OCI-LY1 (cell line): ENCODE measurements around the gene TXLNG.
A peak's percentile ranks its signal among the peaks of the same experiment; 100 is the strongest.

Experiments used
- H2AFZ ChIP-seq: fragments of 200-600 bp; sonication (generic), shearing (Covaris generic); 2 replicates; pipeline ENCODE4 v1.6.0; 2014; ENCODE audit warnings: antibody characterized with exemption, mild to moderate bottlenecking, low read length
- H3F3A ChIP-seq: fragments of 200-600 bp; sonication (generic), shearing (Covaris generic); 2 replicates; pipeline ENCODE4 v1.6.0; 2014; ENCODE audit warnings: mild to moderate bottlenecking, antibody characterized with exemption, low read length, moderate library complexity; ENCODE audit not compliant: insufficient read depth
- H3K27ac ChIP-seq: fragments of 200-600 bp; sonication (generic); 2 replicates; pipeline ENCODE4 v1.5.1; 2014; ENCODE audit warnings: low read length, mixed run types, mild to moderate bottlenecking, low read depth; ENCODE audit not compliant: poor library complexity, severe bottlenecking
- H3K27me3 ChIP-seq: fragments of 200-600 bp; sonication (generic); 2 replicates; pipeline ENCODE4 v1.6.0; 2014; ENCODE audit warnings: antibody characterized with exemption, mild to moderate bottlenecking, low read length, moderate library complexity; ENCODE audit not compliant: insufficient read depth
- H3K36me3 ChIP-seq: fragments of 200-600 bp; sonication (generic); 2 replicates; pipeline ENCODE4 v1.6.1; 2014; ENCODE audit warnings: mild to moderate bottlenecking, antibody characterized with exemption, low read length, moderate library complexity, mixed read lengths; ENCODE audit not compliant: insufficient read depth
- H3K4me1 ChIP-seq: fragments of 200-600 bp; sonication (generic); 2 replicates; pipeline ENCODE4 v1.5.1; 2014; ENCODE audit warnings: mild to moderate bottlenecking, low read length, moderate library complexity; ENCODE audit not compliant: insufficient read depth, severe bottlenecking
- H3K4me2 ChIP-seq: fragments of 200-600 bp; sonication (generic), shearing (Covaris generic); 2 replicates; pipeline ENCODE4 v1.6.1; 2014; ENCODE audit warnings: low read length
- H3K4me3 ChIP-seq: fragments of 200-600 bp; sonication (generic); 2 replicates; pipeline ENCODE4 v1.5.1; 2014; ENCODE audit warnings: low read length, low read depth, mild to moderate bottlenecking, mixed read lengths; ENCODE audit not compliant: poor library complexity, severe bottlenecking
- H3K79me2 ChIP-seq: fragments of 200-600 bp; shearing (Covaris generic); 2 replicates; pipeline ENCODE4 v1.6.1; 2016; ENCODE audit warnings: mixed run types, low read length, mixed read lengths; ENCODE audit not compliant: insufficient read depth
- H3K9ac ChIP-seq: fragments of 200-600 bp; sonication (generic), shearing (Covaris generic); 2 replicates; pipeline ENCODE4 v1.6.1; 2014; ENCODE audit warnings: mild to moderate bottlenecking, low read length, mixed read lengths
- H3K9me2 ChIP-seq: fragments of 200-600 bp; sonication (generic), shearing (Covaris generic); 2 replicates; pipeline ENCODE4 v1.6.1; 2014; ENCODE audit warnings: low read depth, mild to moderate bottlenecking, low read length, mixed read lengths
- H3K9me3 ChIP-seq: fragments of 200-600 bp; shearing (Covaris generic); 2 replicates; pipeline ENCODE4 v1.6.1; 2014; ENCODE audit warnings: low read length, mixed read lengths
- H4K20me1 ChIP-seq: fragments of 200-600 bp; sonication (generic), shearing (Covaris generic); 2 replicates; pipeline ENCODE4 v1.6.0; 2016; ENCODE audit warnings: mild to moderate bottlenecking, low read length; ENCODE audit not compliant: insufficient read depth
- CTCF ChIP-seq: fragments of 200-600 bp; sonication (generic), shearing (Covaris generic); IDR thresholded peaks from 2 replicates; pipeline ENCODE4 v1.5.1; 2017; ENCODE audit warnings: mild to moderate bottlenecking, antibody characterized with exemption, low read length, moderate library complexity, mixed read lengths
- EZH2 ChIP-seq: fragments of 200-600 bp; sonication (generic), shearing (Covaris generic); IDR thresholded peaks from 2 replicates; pipeline ENCODE4 v1.8.0; 2017; ENCODE audit warnings: borderline replicate concordance, mixed run types, mild to moderate bottlenecking, antibody characterized with exemption, low read length, moderate library complexity, mixed read lengths

Gene TXLNG

GRCh38 chrX:16797358-16797757 is 11.1 kb downstream of the TXLNG start:
- no peaks in the 10 kb centered on the region for H3K4me1 ChIP-seq
- no peak overlapping the region for H3K4me3 ChIP-seq
- H3K4me2 ChIP-seq = no peak overlapping the region
- H4K20me1 ChIP-seq = no peaks in the 10 kb centered on the region
- H3K79me2 ChIP-seq = peaks cover 17% of the 10 kb centered on the region
- no peak overlapping the region for H2AFZ ChIP-seq
- no peaks in the 10 kb centered on the region for H3K27me3 ChIP-seq
- H3K9me3 ChIP-seq = no peaks in the 10 kb centered on the region
- no peaks in the 10 kb centered on the region for H3F3A ChIP-seq
- H3K27ac ChIP-seq = no peak overlapping the region
- H3K9me2 ChIP-seq = no peaks in the 10 kb centered on the region
- TF ChIP-seq CTCF = no peak
- TF ChIP-seq EZH2 = no peak
- no peak overlapping the region for H3K9ac ChIP-seq
- H3K36me3 ChIP-seq = peaks cover 40% of the 10 kb centered on the region

GRCh38 chrX:16797841-16798240 is 11.6 kb downstream of the TXLNG start:
- no peak overlapping the region for H3K27ac ChIP-seq
- H4K20me1 ChIP-seq = no peaks in the 10 kb centered on the region
- H3K9me3 ChIP-seq = no peaks in the 10 kb centered on the region
- H2AFZ ChIP-seq = no peak overlapping the region
- H3K4me2 ChIP-seq = no peak overlapping the region
- no peaks in the 10 kb centered on the region for H3K9me2 ChIP-seq
- H3K4me3 ChIP-seq = no peak overlapping the region
- H3K36me3 ChIP-seq = peaks cover 42% of the 10 kb centered on the region
- no peak overlapping the region for H3K9ac ChIP-seq
- no peaks in the 10 kb centered on the region for H3K4me1 ChIP-seq
- no peak for TF ChIP-seq EZH2
- no peak for TF ChIP-seq CTCF
- peaks cover 17% of the 10 kb centered on the region for H3K79me2 ChIP-seq
- H3F3A ChIP-seq = no peaks in the 10 kb centered on the region
- H3K27me3 ChIP-seq = no peaks in the 10 kb centered on the region

- H3K27me3 ChIP-seq = no peaks in the 10 kb centered on the region
- H3K79me2 ChIP-seq = peaks cover 43% of the 10 kb centered on the region
These were observed 18.7 kb downstream of the TXLNG start for GRCh38 chrX:16804923-16805464.

More at GRCh38 chrX:16804923-16805464, 18.7 kb downstream of the TXLNG start:
- TF ChIP-seq CTCF = no peak
- no peak for TF ChIP-seq EZH2
- no peak overlapping the region for H3K4me3 ChIP-seq
- no peaks in the 10 kb centered on the region for H3F3A ChIP-seq
- H3K4me2 ChIP-seq = no peak overlapping the region; the same call in 1 of the 2 replicates
- no peak overlapping the region for H3K9ac ChIP-seq
- H3K9me2 ChIP-seq = no peaks in the 10 kb centered on the region
- H3K27ac ChIP-seq = peak overlapping the region; percentile 54
- H3K9me3 ChIP-seq = no peaks in the 10 kb centered on the region
- H3K36me3 ChIP-seq = peaks cover 11% of the 10 kb centered on the region
- H4K20me1 ChIP-seq = no peaks in the 10 kb centered on the region
- H3K4me1 ChIP-seq = peaks cover 18% of the 10 kb centered on the region
- no peak overlapping the region for H2AFZ ChIP-seq
